ENCODE data around the gene AKNA.

Gene AKNA

GRCh38 chr9:114392749-114393112 lies 4.9 kb upstream of the AKNA start:
- no peak for TF ChIP-seq SIN3A (IDR thresholded peaks at IDR 0.05; ENCODE audit: borderline replicate concordance, insufficient read depth, low read length)
- no peak for TF ChIP-seq TAF1 (IDR thresholded peaks at IDR 0.05; ENCODE audit: borderline replicate concordance, insufficient read depth, low read length)
- TF ChIP-seq FOXP2 (optimal IDR thresholded peaks at IDR 0.05; ENCODE audit: borderline replicate concordance, extremely low read depth, extremely low read length, insufficient read depth): no peak
- TF ChIP-seq POLR2AphosphoS5 (IDR thresholded peaks at IDR 0.05; ENCODE audit: low read depth, low read length): no peak
- no peak for TF ChIP-seq REST (IDR thresholded peaks at IDR 0.05; ENCODE audit: insufficient read depth in 1 of 2, low read depth in 2 of 2, low read length in 2 of 2)

- no peak for TF ChIP-seq SIN3A (IDR thresholded peaks at IDR 0.05; ENCODE audit: borderline replicate concordance, insufficient read depth, low read length)
- TF ChIP-seq REST (IDR thresholded peaks at IDR 0.05; ENCODE audit: insufficient read depth in 1 of 2, low read depth in 2 of 2, low read length in 2 of 2): no peak
- no peak for TF ChIP-seq FOXP2 (optimal IDR thresholded peaks at IDR 0.05; ENCODE audit: borderline replicate concordance, extremely low read depth, extremely low read length, insufficient read depth)
- TF ChIP-seq POLR2AphosphoS5 (IDR thresholded peaks at IDR 0.05; ENCODE audit: low read depth, low read length): no peak
- no peak for TF ChIP-seq TAF1 (IDR thresholded peaks at IDR 0.05; ENCODE audit: borderline replicate concordance, insufficient read depth, low read length)
Observed at GRCh38 chr9:114390952-114391351, 3.2 kb upstream of the AKNA start.

GRCh38 chr9:114389612-114390368 lies 2.0 kb upstream of the AKNA start:
- TF ChIP-seq SIN3A (IDR thresholded peaks at IDR 0.05; ENCODE audit: borderline replicate concordance, insufficient read depth, low read length) (no peak), FOXP2 (optimal IDR thresholded peaks at IDR 0.05; ENCODE audit: borderline replicate concordance, extremely low read depth, extremely low read length, insufficient read depth) (no peak), REST (IDR thresholded peaks at IDR 0.05; ENCODE audit: insufficient read depth in 1 of 2, low read depth in 2 of 2, low read length in 2 of 2) (no peak), POLR2AphosphoS5 (IDR thresholded peaks at IDR 0.05; ENCODE audit: low read depth, low read length) (no peak), TAF1 (IDR thresholded peaks at IDR 0.05; ENCODE audit: borderline replicate concordance, insufficient read depth, low read length) (no peak)

- TF ChIP-seq REST (IDR thresholded peaks at IDR 0.05; ENCODE audit: insufficient read depth in 1 of 2, low read depth in 2 of 2, low read length in 2 of 2) (no peak), SIN3A (IDR thresholded peaks at IDR 0.05; ENCODE audit: borderline replicate concordance, insufficient read depth, low read length) (no peak)
Observed at GRCh38 chr9:114388764-114389375, 1.1 kb upstream of the AKNA start.

Measured in PFSK-1 (cell line).